Measurements from ENCODE around the gene NXN. TPM values are rescaled to one million over a fixed set of nuclear protein-coding genes. Genes with fewer than 3 reads are reported as not detected.

NXN gene
- total RNA-seq (2014; rRNA removed; shearing (Covaris generic)), result 127 and 142 TPM in 2 replicates

GRCh38 chr17:979539-980405, at the start of gene NXN:
Gene NXN (minus strand): TSS chr17:979776.
- DNase-seq, result peak; percentile 99
- H3K4me3 ChIP-seq (ENCODE audit: insufficient read depth, low read depth, low read length), result peak within 1 kb of the TSS; percentile 91
- no peaks in the 10 kb centered on the region for H3K27me3 ChIP-seq (ENCODE audit: control insufficient read depth, insufficient read depth, low read length)
- no peaks in the 10 kb centered on the region for H3K36me3 ChIP-seq (replicated peaks; ENCODE audit: control insufficient read depth, insufficient read depth, low read length)

- Histone ChIP-seq H3K27me3 (ENCODE audit: control insufficient read depth, insufficient read depth, low read length) (peaks cover 3% of the 10 kb centered on the region), H3K4me3 (ENCODE audit: insufficient read depth, low read depth, low read length) (no peak overlapping the region), H3K36me3 (replicated peaks; ENCODE audit: control insufficient read depth, insufficient read depth, low read length) (no peaks in the 10 kb centered on the region)
Observed at GRCh38 chr17:1027044-1027443, 47.5 kb upstream of the NXN start.

GRCh38 chr17:1026599-1026975, 47.0 kb upstream of the NXN start:
- no peak overlapping the region for H3K4me3 ChIP-seq (ENCODE audit: insufficient read depth, low read depth, low read length)
- DNase-seq, result no peak
- H3K36me3 ChIP-seq (replicated peaks; ENCODE audit: control insufficient read depth, insufficient read depth, low read length), result no peaks in the 10 kb centered on the region
- peaks cover 3% of the 10 kb centered on the region; the same call in 1 of the 2 replicates for H3K27me3 ChIP-seq (ENCODE audit: control insufficient read depth, insufficient read depth, low read length)

More at GRCh38 chr17:1027044-1027443, 47.5 kb upstream of the NXN start:
- DNase-seq, result no peak

- no peak overlapping the region for H3K4me3 ChIP-seq (ENCODE audit: insufficient read depth, low read depth, low read length)
- no peaks in the 10 kb centered on the region for H3K36me3 ChIP-seq (replicated peaks; ENCODE audit: control insufficient read depth, insufficient read depth, low read length)
- peaks cover 3% of the 10 kb centered on the region; the same call in 1 of the 2 replicates for H3K27me3 ChIP-seq (ENCODE audit: control insufficient read depth, insufficient read depth, low read length)
- DNase-seq, result no peak
Observed at GRCh38 chr17:1025733-1026598, 46.4 kb upstream of the NXN start.

- Histone ChIP-seq H3K4me3 (ENCODE audit: insufficient read depth, low read depth, low read length) (no peak overlapping the region), H3K36me3 (replicated peaks; ENCODE audit: control insufficient read depth, insufficient read depth, low read length) (no peaks in the 10 kb centered on the region), H3K27me3 (ENCODE audit: control insufficient read depth, insufficient read depth, low read length) (no peaks in the 10 kb centered on the region)
- no peak for DNase-seq
Observed at GRCh38 chr17:1024076-1024475, 44.5 kb upstream of the NXN start.

- peak; percentile 69 for DNase-seq
- no peaks in the 10 kb centered on the region for H3K27me3 ChIP-seq (ENCODE audit: control insufficient read depth, insufficient read depth, low read length)
- no peak overlapping the region for H3K4me3 ChIP-seq (ENCODE audit: insufficient read depth, low read depth, low read length)
- H3K36me3 ChIP-seq (replicated peaks; ENCODE audit: control insufficient read depth, insufficient read depth, low read length), result no peaks in the 10 kb centered on the region
Observed at GRCh38 chr17:1022278-1023024, 42.9 kb upstream of the NXN start.

GRCh38 chr17:1021147-1021546, 41.6 kb upstream of the NXN start:
- H3K4me3 ChIP-seq (ENCODE audit: insufficient read depth, low read depth, low read length), result no peak overlapping the region
- H3K36me3 ChIP-seq (replicated peaks; ENCODE audit: control insufficient read depth, insufficient read depth, low read length), result no peaks in the 10 kb centered on the region
- peak; percentile 72 for DNase-seq
- no peaks in the 10 kb centered on the region for H3K27me3 ChIP-seq (ENCODE audit: control insufficient read depth, insufficient read depth, low read length)

GRCh38 chr17:1019451-1019850, 39.9 kb upstream of the NXN start:
- no peaks in the 10 kb centered on the region for H3K36me3 ChIP-seq (replicated peaks; ENCODE audit: control insufficient read depth, insufficient read depth, low read length)
- H3K4me3 ChIP-seq (ENCODE audit: insufficient read depth, low read depth, low read length), result no peak overlapping the region
- DNase-seq, result no peak
- H3K27me3 ChIP-seq (ENCODE audit: control insufficient read depth, insufficient read depth, low read length), result no peaks in the 10 kb centered on the region

- DNase-seq, result no peak
Observed at GRCh38 chr17:1018547-1018946, 39.0 kb upstream of the NXN start.

GRCh38 chr17:1013729-1014090, 34.1 kb upstream of the NXN start:
- no peak overlapping the region for H3K4me3 ChIP-seq (ENCODE audit: insufficient read depth, low read depth, low read length)
- H3K27me3 ChIP-seq (ENCODE audit: control insufficient read depth, insufficient read depth, low read length), result no peaks in the 10 kb centered on the region
- no peaks in the 10 kb centered on the region for H3K36me3 ChIP-seq (replicated peaks; ENCODE audit: control insufficient read depth, insufficient read depth, low read length)
- no peak for DNase-seq

More at GRCh38 chr17:1018547-1018946, 39.0 kb upstream of the NXN start:
- no peaks in the 10 kb centered on the region for H3K27me3 ChIP-seq (ENCODE audit: control insufficient read depth, insufficient read depth, low read length)
- H3K36me3 ChIP-seq (replicated peaks; ENCODE audit: control insufficient read depth, insufficient read depth, low read length), result no peaks in the 10 kb centered on the region
- H3K4me3 ChIP-seq (ENCODE audit: insufficient read depth, low read depth, low read length), result no peak overlapping the region

GRCh38 chr17:1012823-1013728, 33.5 kb upstream of the NXN start:
- no peak overlapping the region for H3K4me3 ChIP-seq (ENCODE audit: insufficient read depth, low read depth, low read length)
- H3K36me3 ChIP-seq (replicated peaks; ENCODE audit: control insufficient read depth, insufficient read depth, low read length), result no peaks in the 10 kb centered on the region
- no peak for DNase-seq
- no peaks in the 10 kb centered on the region for H3K27me3 ChIP-seq (ENCODE audit: control insufficient read depth, insufficient read depth, low read length)

- H3K27me3 ChIP-seq (ENCODE audit: control insufficient read depth, insufficient read depth, low read length), result no peaks in the 10 kb centered on the region
- H3K36me3 ChIP-seq (replicated peaks; ENCODE audit: control insufficient read depth, insufficient read depth, low read length), result peaks cover 2% of the 10 kb centered on the region; the same call in 1 of the 2 replicates
- no peak overlapping the region for H3K4me3 ChIP-seq (ENCODE audit: insufficient read depth, low read depth, low read length)
- DNase-seq, result peak; percentile 63
Observed at GRCh38 chr17:1011760-1012735, 32.5 kb upstream of the NXN start.

- no peaks in the 10 kb centered on the region for H3K27me3 ChIP-seq (ENCODE audit: control insufficient read depth, insufficient read depth, low read length)
- H3K36me3 ChIP-seq (replicated peaks; ENCODE audit: control insufficient read depth, insufficient read depth, low read length), result peaks cover 2% of the 10 kb centered on the region
- DNase-seq, result peak; percentile 51
- no peak overlapping the region for H3K4me3 ChIP-seq (ENCODE audit: insufficient read depth, low read depth, low read length)
Observed at GRCh38 chr17:1011138-1011537, 31.6 kb upstream of the NXN start.
